ENCODE data around the gene PLRG1.

Gene PLRG1

DNA sequence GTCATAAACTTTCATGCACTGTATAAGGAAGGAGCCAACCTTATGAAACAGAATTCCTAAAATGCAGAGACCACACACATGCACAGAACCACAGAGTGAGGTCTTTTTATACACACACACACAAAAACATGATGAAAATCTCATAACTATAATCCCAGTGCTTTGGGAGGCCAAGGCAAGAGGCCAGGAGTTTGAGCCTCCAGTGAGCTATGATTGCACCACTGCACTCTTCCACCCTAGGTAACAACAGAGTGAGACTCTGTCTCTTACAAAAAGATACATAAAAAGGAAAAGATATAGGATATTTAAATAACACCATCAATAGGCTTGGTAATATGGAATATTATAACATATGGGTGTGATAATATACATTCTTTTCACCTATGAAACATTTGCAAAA lies 29.7 kb upstream of the PLRG1 start:
- no peak overlapping the region for H2BK5ac ChIP-seq (ENCODE audit: low read length)
- H3K27ac ChIP-seq (ENCODE audit: low read depth, low read length), result no peak overlapping the region
- H3K56ac ChIP-seq (ENCODE audit: low read length), result no peak overlapping the region
- no peak overlapping the region for H3K4me3 ChIP-seq (ENCODE audit: low read length)
- H3K79me2 ChIP-seq (ENCODE audit: control insufficient read depth, insufficient read depth, low read length), result no peaks in the 10 kb centered on the region
- no peaks in the 10 kb centered on the region for H3K36me3 ChIP-seq (ENCODE audit: control insufficient read depth, insufficient read depth, low read length)
- no peaks in the 10 kb centered on the region for H3K27me3 ChIP-seq (ENCODE audit: insufficient read depth, low read length, poor library complexity)
- H4K8ac ChIP-seq (ENCODE audit: low read depth, low read length), result no peak overlapping the region
- H2AK5ac ChIP-seq (ENCODE audit: low read length), result no peak overlapping the region
- H3K23ac ChIP-seq (ENCODE audit: low read length), result no peak overlapping the region
- no peak for DNase-seq
- H3K4me2 ChIP-seq (ENCODE audit: low read length), result no peak overlapping the region
- no peak overlapping the region for H2BK120ac ChIP-seq (ENCODE audit: low read depth, low read length)
- H3K9ac ChIP-seq (ENCODE audit: low read length), result no peak overlapping the region
- no peak overlapping the region for H2BK15ac ChIP-seq (replicated peaks; ENCODE audit: low read depth)
- no peaks in the 10 kb centered on the region for H3K4me1 ChIP-seq (ENCODE audit: control insufficient read depth, low read depth, low read length)
- H3K18ac ChIP-seq (ENCODE audit: low read length), result no peak overlapping the region
- H3K4ac ChIP-seq (ENCODE audit: low read depth, low read length), result no peak overlapping the region
- H4K5ac ChIP-seq (ENCODE audit: low read length), result no peak overlapping the region
- no peaks in the 10 kb centered on the region for H3K79me1 ChIP-seq (ENCODE audit: low read length)

DNA sequence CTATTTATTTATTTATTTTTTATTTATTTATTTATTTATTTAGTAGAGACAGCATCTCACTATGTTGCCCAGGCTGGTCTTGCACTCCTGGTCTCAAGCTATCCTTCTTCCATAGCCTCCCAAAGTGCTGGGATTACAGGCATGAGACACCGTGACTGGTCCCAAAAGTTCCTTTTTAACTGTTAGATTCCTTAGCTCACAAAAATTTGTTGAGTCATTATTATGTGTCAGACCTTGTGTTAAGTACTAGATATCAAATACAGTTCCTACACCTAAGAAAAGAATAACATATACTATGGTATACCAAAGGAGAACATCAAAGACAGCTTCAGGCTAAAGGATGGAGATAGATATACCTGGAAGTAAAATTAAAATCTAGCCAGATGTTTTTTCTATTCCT lies 28.7 kb upstream of the PLRG1 start:
- no CpG with 5 or more reads among the region's 1 CpG for WGBS (ENCODE audit: extremely low coverage, insufficient coverage, low lambda C conversion rate)
- no peak overlapping the region for H4K5ac ChIP-seq (ENCODE audit: low read length)
- no peak overlapping the region for H2BK15ac ChIP-seq (replicated peaks; ENCODE audit: low read depth)
- no peak overlapping the region for H3K9ac ChIP-seq (ENCODE audit: low read length)
- H3K36me3 ChIP-seq (ENCODE audit: control insufficient read depth, insufficient read depth, low read length), result no peaks in the 10 kb centered on the region
- no peak overlapping the region for H2BK120ac ChIP-seq (ENCODE audit: low read depth, low read length)
- no peak overlapping the region for H4K8ac ChIP-seq (ENCODE audit: low read depth, low read length)
- H3K27ac ChIP-seq (ENCODE audit: low read depth, low read length), result no peak overlapping the region
- H3K23ac ChIP-seq (ENCODE audit: low read length), result no peak overlapping the region
- no peak overlapping the region for H3K4ac ChIP-seq (ENCODE audit: low read depth, low read length)
- no peak overlapping the region for H3K4me3 ChIP-seq (ENCODE audit: low read length)
- DNase-seq, result no peak
- H3K18ac ChIP-seq (ENCODE audit: low read length), result no peak overlapping the region
- no peak overlapping the region for H3K4me2 ChIP-seq (ENCODE audit: low read length)
- no peaks in the 10 kb centered on the region for H3K79me1 ChIP-seq (ENCODE audit: low read length)
- no peaks in the 10 kb centered on the region for H3K27me3 ChIP-seq (ENCODE audit: insufficient read depth, low read length, poor library complexity)
- H3K4me1 ChIP-seq (ENCODE audit: control insufficient read depth, low read depth, low read length), result no peaks in the 10 kb centered on the region
- no peak overlapping the region for H2BK5ac ChIP-seq (ENCODE audit: low read length)
- no peaks in the 10 kb centered on the region for H3K79me2 ChIP-seq (ENCODE audit: control insufficient read depth, insufficient read depth, low read length)
- no peak overlapping the region for H3K56ac ChIP-seq (ENCODE audit: low read length)
- H2AK5ac ChIP-seq (ENCODE audit: low read length), result no peak overlapping the region

DNA sequence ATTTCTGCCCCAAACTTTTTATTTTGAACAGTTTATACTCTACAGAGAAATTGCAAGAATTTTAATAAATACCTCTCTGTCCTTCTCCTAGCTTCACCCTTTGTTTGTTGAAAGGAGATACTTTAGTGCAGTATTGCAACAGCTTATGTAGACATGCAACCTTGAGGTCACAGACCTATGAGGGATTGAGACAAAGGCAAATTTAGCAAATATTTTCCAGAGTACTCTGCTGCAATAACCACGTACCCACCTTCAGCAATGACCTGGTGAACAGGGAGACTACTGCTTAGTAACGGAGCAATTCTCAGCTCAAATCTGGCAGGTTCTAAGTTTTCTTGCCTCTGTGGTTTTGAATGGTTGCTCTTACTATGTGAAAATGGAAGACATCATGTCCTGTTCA lies 27.1 kb upstream of the PLRG1 start:
- H2AK5ac ChIP-seq (ENCODE audit: low read length), result no peak overlapping the region
- no peak overlapping the region for H3K56ac ChIP-seq (ENCODE audit: low read length)
- no peak overlapping the region for H3K4me2 ChIP-seq (ENCODE audit: low read length)
- no peak overlapping the region for H3K4me3 ChIP-seq (ENCODE audit: low read length)
- no peak overlapping the region for H3K27ac ChIP-seq (ENCODE audit: low read depth, low read length)
- H4K5ac ChIP-seq (ENCODE audit: low read length), result no peak overlapping the region
- no peak overlapping the region for H3K23ac ChIP-seq (ENCODE audit: low read length)
- no peaks in the 10 kb centered on the region for H3K4me1 ChIP-seq (ENCODE audit: control insufficient read depth, low read depth, low read length)
- no peaks in the 10 kb centered on the region for H3K79me1 ChIP-seq (ENCODE audit: low read length)
- no peak for DNase-seq
- H2BK15ac ChIP-seq (replicated peaks; ENCODE audit: low read depth), result no peak overlapping the region
- H2BK5ac ChIP-seq (ENCODE audit: low read length), result no peak overlapping the region
- H4K8ac ChIP-seq (ENCODE audit: low read depth, low read length), result no peak overlapping the region
- H3K27me3 ChIP-seq (ENCODE audit: insufficient read depth, low read length, poor library complexity), result no peaks in the 10 kb centered on the region
- no peaks in the 10 kb centered on the region for H3K36me3 ChIP-seq (ENCODE audit: control insufficient read depth, insufficient read depth, low read length)
- H2BK120ac ChIP-seq (ENCODE audit: low read depth, low read length), result no peak overlapping the region
- H3K4ac ChIP-seq (ENCODE audit: low read depth, low read length), result no peak overlapping the region
- no peaks in the 10 kb centered on the region for H3K79me2 ChIP-seq (ENCODE audit: control insufficient read depth, insufficient read depth, low read length)
- H3K9ac ChIP-seq (ENCODE audit: low read length), result no peak overlapping the region
- WGBS (ENCODE audit: extremely low coverage, insufficient coverage, low lambda C conversion rate), result no CpG with 5 or more reads among the region's 2 CpGs
- H3K18ac ChIP-seq (ENCODE audit: low read length), result no peak overlapping the region

DNA sequence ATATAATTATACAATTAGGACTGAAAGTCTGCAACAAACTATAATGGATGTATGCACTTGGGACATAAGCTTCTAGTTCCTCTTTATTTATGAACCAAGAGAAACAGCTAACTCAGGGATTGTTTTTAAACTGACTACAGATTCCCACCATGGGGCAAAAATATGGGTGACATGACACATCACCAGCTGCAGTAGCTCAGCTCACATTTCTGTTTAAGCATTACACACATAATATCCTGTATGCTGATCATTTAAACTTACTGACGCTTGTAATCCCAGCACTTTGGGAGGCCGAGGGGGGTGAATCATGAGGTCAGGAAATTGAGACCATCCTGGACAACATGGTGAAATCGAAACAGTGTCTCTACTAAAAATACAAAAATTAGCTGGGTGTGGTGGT lies 24.1 kb upstream of the PLRG1 start:
- WGBS (ENCODE audit: extremely low coverage, insufficient coverage, low lambda C conversion rate), result no CpG with 5 or more reads among the region's 3 CpGs
- no peak overlapping the region for H2AK5ac ChIP-seq (ENCODE audit: low read length)
- H3K36me3 ChIP-seq (ENCODE audit: control insufficient read depth, insufficient read depth, low read length), result no peaks in the 10 kb centered on the region
- no peaks in the 10 kb centered on the region for H3K79me1 ChIP-seq (ENCODE audit: low read length)
- no peak overlapping the region for H3K27ac ChIP-seq (ENCODE audit: low read depth, low read length)
- H2BK15ac ChIP-seq (replicated peaks; ENCODE audit: low read depth), result no peak overlapping the region
- H3K23ac ChIP-seq (ENCODE audit: low read length), result no peak overlapping the region
- no peak for DNase-seq
- H3K9ac ChIP-seq (ENCODE audit: low read length), result no peak overlapping the region
- no peaks in the 10 kb centered on the region for H3K27me3 ChIP-seq (ENCODE audit: insufficient read depth, low read length, poor library complexity)
- H3K4ac ChIP-seq (ENCODE audit: low read depth, low read length), result no peak overlapping the region
- no peaks in the 10 kb centered on the region for H3K79me2 ChIP-seq (ENCODE audit: control insufficient read depth, insufficient read depth, low read length)
- no peak overlapping the region for H3K18ac ChIP-seq (ENCODE audit: low read length)
- no peak overlapping the region for H4K5ac ChIP-seq (ENCODE audit: low read length)
- H3K4me1 ChIP-seq (ENCODE audit: control insufficient read depth, low read depth, low read length), result no peaks in the 10 kb centered on the region
- H2BK120ac ChIP-seq (ENCODE audit: low read depth, low read length), result no peak overlapping the region
- no peak overlapping the region for H3K4me2 ChIP-seq (ENCODE audit: low read length)
- H3K4me3 ChIP-seq (ENCODE audit: low read length), result no peak overlapping the region
- H4K8ac ChIP-seq (ENCODE audit: low read depth, low read length), result no peak overlapping the region
- no peak overlapping the region for H3K56ac ChIP-seq (ENCODE audit: low read length)
- no peak overlapping the region for H2BK5ac ChIP-seq (ENCODE audit: low read length)

DNA sequence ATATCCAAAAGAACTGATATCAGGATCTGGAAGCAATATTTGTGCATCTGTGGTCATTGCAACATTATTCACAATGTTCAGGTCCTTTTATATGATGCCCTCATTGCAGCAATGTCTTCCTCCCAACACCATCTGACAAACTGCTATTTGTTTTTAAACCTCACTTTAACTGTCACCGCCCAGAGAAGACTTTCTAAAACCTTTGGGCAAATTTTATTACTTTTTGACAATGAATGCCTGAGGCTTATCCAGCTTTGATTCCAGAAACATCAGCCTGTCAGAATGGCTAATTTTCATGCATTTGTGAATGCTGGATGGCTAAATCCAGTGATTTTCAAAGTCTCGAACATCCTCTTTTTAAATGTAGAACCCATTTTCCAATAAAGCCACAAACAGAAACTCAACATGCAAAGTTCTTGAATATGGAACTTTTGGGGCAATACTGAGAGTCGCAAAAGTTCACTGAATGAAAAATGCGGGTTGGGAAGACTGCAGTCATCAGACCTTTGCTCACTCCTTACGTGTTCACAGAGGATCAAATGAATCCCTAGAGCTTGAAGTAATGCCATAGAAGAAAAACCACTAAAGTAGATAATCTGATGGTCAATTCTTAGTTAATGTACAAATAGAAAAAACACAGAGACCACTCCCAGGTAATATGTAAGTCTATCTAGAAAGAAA lies 23.1 kb upstream of the PLRG1 start:
- Histone ChIP-seq H3K23ac (ENCODE audit: low read length) (no peak overlapping the region), H2BK120ac (ENCODE audit: low read depth, low read length) (no peak overlapping the region), H2AK5ac (ENCODE audit: low read length) (no peak overlapping the region), H4K5ac (ENCODE audit: low read length) (no peak overlapping the region), H3K9ac (ENCODE audit: low read length) (no peak overlapping the region), H4K8ac (ENCODE audit: low read depth, low read length) (no peak overlapping the region), H3K36me3 (ENCODE audit: control insufficient read depth, insufficient read depth, low read length) (no peaks in the 10 kb centered on the region), H3K4me3 (ENCODE audit: low read length) (no peak overlapping the region), H3K79me1 (ENCODE audit: low read length) (no peaks in the 10 kb centered on the region), H2BK5ac (ENCODE audit: low read length) (no peak overlapping the region), H3K4me2 (ENCODE audit: low read length) (no peak overlapping the region), H3K4ac (ENCODE audit: low read depth, low read length) (no peak overlapping the region), H3K18ac (ENCODE audit: low read length) (no peak overlapping the region), H3K27me3 (ENCODE audit: insufficient read depth, low read length, poor library complexity) (no peaks in the 10 kb centered on the region), H3K4me1 (ENCODE audit: control insufficient read depth, low read depth, low read length) (no peaks in the 10 kb centered on the region), H3K79me2 (ENCODE audit: control insufficient read depth, insufficient read depth, low read length) (no peaks in the 10 kb centered on the region), H2BK15ac (replicated peaks; ENCODE audit: low read depth) (no peak overlapping the region), H3K27ac (ENCODE audit: low read depth, low read length) (no peak overlapping the region), H3K56ac (ENCODE audit: low read length) (no peak overlapping the region)
- no peak for DNase-seq
- WGBS (ENCODE audit: extremely low coverage, insufficient coverage, low lambda C conversion rate), result no CpG with 5 or more reads among the region's 5 CpGs

DNA sequence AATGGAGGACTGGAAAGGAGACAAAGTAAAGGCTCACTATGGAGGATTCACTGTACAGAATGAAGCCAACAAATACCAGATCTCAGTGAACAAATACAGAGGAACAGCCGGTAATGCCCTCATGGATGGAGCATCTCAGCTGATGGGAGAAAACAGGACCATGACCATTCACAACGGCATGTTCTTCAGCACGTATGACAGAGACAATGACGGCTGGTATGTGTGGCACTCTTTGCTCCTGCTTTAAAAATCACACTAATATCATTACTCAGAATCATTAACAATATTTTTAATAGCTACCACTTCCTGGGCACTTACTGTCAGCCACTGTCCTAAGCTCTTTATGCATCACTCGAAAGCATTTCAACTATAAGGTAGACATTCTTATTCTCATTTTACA lies 19.4 kb upstream of the PLRG1 start:
- no peak overlapping the region for H4K8ac ChIP-seq (ENCODE audit: low read depth, low read length)
- no peak overlapping the region for H3K18ac ChIP-seq (ENCODE audit: low read length)
- no peak overlapping the region for H2BK5ac ChIP-seq (ENCODE audit: low read length)
- no CpG with 5 or more reads among the region's 5 CpGs for WGBS (ENCODE audit: extremely low coverage, insufficient coverage, low lambda C conversion rate)
- no peak overlapping the region for H3K4ac ChIP-seq (ENCODE audit: low read depth, low read length)
- H2AK5ac ChIP-seq (ENCODE audit: low read length), result no peak overlapping the region
- no peaks in the 10 kb centered on the region for H3K27me3 ChIP-seq (ENCODE audit: insufficient read depth, low read length, poor library complexity)
- H3K23ac ChIP-seq (ENCODE audit: low read length), result no peak overlapping the region
- DNase-seq, result no peak
- H2BK15ac ChIP-seq (replicated peaks; ENCODE audit: low read depth), result no peak overlapping the region
- no peak overlapping the region for H3K56ac ChIP-seq (ENCODE audit: low read length)
- H3K27ac ChIP-seq (ENCODE audit: low read depth, low read length), result no peak overlapping the region
- no peak overlapping the region for H4K5ac ChIP-seq (ENCODE audit: low read length)
- H3K4me1 ChIP-seq (ENCODE audit: control insufficient read depth, low read depth, low read length), result no peaks in the 10 kb centered on the region
- no peaks in the 10 kb centered on the region for H3K79me2 ChIP-seq (ENCODE audit: control insufficient read depth, insufficient read depth, low read length)
- H3K79me1 ChIP-seq (ENCODE audit: low read length), result no peaks in the 10 kb centered on the region
- no peak overlapping the region for H3K4me2 ChIP-seq (ENCODE audit: low read length)
- H2BK120ac ChIP-seq (ENCODE audit: low read depth, low read length), result no peak overlapping the region
- no peak overlapping the region for H3K9ac ChIP-seq (ENCODE audit: low read length)
- H3K4me3 ChIP-seq (ENCODE audit: low read length), result no peak overlapping the region
- H3K36me3 ChIP-seq (ENCODE audit: control insufficient read depth, insufficient read depth, low read length), result no peaks in the 10 kb centered on the region

Measured in mesendoderm (in vitro differentiated cells).